Large intestine (tissue), 3 donors: ENCODE results near the gene AKAP5. TPM values are rescaled to one million over a fixed set of nuclear protein-coding genes. Genes with fewer than 3 reads are reported as not detected.

ENCODE experiments used
- DNase-seq, 2 donors: peaks; one replicate each; pipeline versions ENCODE4 v3.0.0 to v3.0.0-alpha.2; 2013
- H3K27ac ChIP-seq: one replicate; pipeline ENCODE4 v1.5.1; 2013; ENCODE audit warnings: low read length
- H3K27me3 ChIP-seq: 2 replicates; pipeline ENCODE4 v1.6.1; 2013; ENCODE audit warnings: low read length; ENCODE audit not compliant: control insufficient read depth, insufficient read depth
- H3K36me3 ChIP-seq: 2 replicates; pipeline ENCODE4 v1.6.1; 2013; ENCODE audit warnings: low read length; ENCODE audit not compliant: control insufficient read depth, insufficient read depth
- H3K4me1 ChIP-seq: one replicate; pipeline ENCODE4 v1.6.1; 2013; ENCODE audit warnings: low read length; ENCODE audit not compliant: control insufficient read depth, insufficient read depth
- H3K4me3 ChIP-seq: one replicate; pipeline ENCODE4 v1.5.1; 2013; ENCODE audit warnings: low read length
- H3K9me3 ChIP-seq: one replicate; pipeline ENCODE4 v1.6.1; 2013; ENCODE audit warnings: mild to moderate bottlenecking, low read depth, low read length, moderate library complexity; ENCODE audit not compliant: control insufficient read depth
- WGBS: methylation state at CpG from one replicate; pipeline ENCODE4 v1.1.5; 2013; ENCODE audit warnings: low lambda C conversion rate; ENCODE audit not compliant: insufficient coverage; 5-methylcytosine and 5-hydroxymethylcytosine counted together
- polyA plus RNA-seq: library from polyadenylated mRNA; unstranded; fragments of 120-200 nt; gene quantifications from one replicate; pipeline ENCODE4 v1.2.1, GENCODE V29; 2013

The AKAP5 gene
- polyA plus RNA-seq, 1 donor: 3.4 TPM

- H3K27me3 ChIP-seq: no peaks in the 10 kb centered on the region
- WGBS: no CpG with 5 or more reads among the region's 8 CpGs
- no peaks in the 10 kb centered on the region for H3K9me3 ChIP-seq
- no peak overlapping the region for H3K4me3 ChIP-seq
- H3K36me3 ChIP-seq: no peaks in the 10 kb centered on the region
- H3K27ac ChIP-seq: no peak overlapping the region
- no peaks in the 10 kb centered on the region for H3K4me1 ChIP-seq
- no peak for DNase-seq
These were observed 10.4 kb downstream of the AKAP5 start for GRCh38 chr14:64475585-64476273.

DNA sequence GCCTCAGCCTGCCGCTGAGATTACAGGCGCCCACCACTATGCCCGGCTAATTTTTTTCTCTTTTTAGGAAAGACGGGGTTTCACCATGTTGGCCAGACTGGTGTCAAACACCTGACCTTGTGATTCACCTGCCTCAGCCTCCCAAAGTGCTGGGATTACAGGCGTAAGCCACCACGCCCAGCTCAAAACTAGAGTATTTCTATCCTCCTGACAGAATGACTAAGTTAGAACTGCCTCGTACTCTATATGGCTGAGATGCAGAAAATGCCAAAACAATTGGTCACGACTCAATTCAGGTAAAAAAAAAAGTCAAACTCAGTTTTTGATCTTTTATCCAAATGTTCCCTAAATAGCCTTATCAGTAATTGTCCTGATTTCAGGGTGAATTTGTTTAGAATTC lies 11.1 kb downstream of the AKAP5 start:
- H3K4me1 ChIP-seq: no peaks in the 10 kb centered on the region
- H3K36me3 ChIP-seq: no peaks in the 10 kb centered on the region
- H3K27me3 ChIP-seq: no peaks in the 10 kb centered on the region
- no peak for DNase-seq
- no peak overlapping the region for H3K27ac ChIP-seq
- no peak overlapping the region for H3K4me3 ChIP-seq
- no CpG with 5 or more reads among the region's 8 CpGs for WGBS
- H3K9me3 ChIP-seq: no peaks in the 10 kb centered on the region

GRCh38 chr14:64478634-64479250 lies 13.4 kb downstream of the AKAP5 start:
- no peak overlapping the region for H3K4me3 ChIP-seq
- no peaks in the 10 kb centered on the region for H3K36me3 ChIP-seq
- H3K4me1 ChIP-seq: no peaks in the 10 kb centered on the region
- H3K27me3 ChIP-seq: no peaks in the 10 kb centered on the region
- no peak for DNase-seq
- no peak overlapping the region for H3K27ac ChIP-seq
- no peaks in the 10 kb centered on the region for H3K9me3 ChIP-seq

DNA sequence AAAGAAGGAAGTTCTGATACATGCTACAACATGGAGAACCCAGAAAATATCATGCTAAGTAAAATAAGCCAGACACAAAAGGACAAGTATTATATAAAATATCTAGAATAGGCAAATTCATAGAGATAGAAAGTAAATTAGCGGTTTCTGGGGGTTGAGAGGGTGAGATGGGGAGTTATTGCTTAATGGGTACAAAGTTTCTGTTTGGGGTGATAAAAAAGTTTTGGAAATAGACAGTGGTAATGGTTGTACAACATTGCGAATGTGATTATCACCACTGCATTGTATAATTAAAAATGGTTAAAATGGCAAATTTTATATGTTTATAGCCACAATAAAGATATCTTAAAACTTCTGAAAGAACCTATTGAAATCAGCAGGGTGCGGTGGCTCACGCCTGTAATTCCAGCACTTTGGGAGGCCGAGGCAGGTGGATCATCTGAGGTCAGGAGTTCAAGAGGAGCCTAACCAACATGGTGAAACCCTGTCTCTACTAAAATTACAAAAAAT lies 23.3 kb downstream of the AKAP5 start:
- no peak for DNase-seq

DNA sequence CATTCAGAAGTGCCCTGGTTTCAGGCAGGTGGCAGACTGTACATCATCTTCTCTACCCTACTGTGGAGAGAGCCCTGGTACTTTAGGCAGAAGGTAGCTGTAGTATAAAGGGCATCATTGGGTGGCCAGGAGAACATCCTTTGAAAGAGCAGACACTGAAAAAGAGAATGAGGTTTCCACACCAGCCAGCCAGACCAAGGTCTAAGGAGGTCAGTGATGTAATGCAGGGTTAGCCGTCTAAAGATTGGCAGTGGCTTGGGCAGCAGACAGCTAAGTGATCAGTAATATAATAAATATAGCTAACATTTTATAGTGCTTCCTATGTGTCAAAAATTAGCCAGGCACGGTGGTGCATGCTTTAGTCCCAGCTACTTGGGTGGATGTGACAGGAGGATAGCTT lies 26.3 kb downstream of the AKAP5 start:
- no peak overlapping the region for H3K4me3 ChIP-seq
- no peak for DNase-seq
- H3K27me3 ChIP-seq: no peaks in the 10 kb centered on the region
- peaks cover 26% of the 10 kb centered on the region for H3K36me3 ChIP-seq
- H3K9me3 ChIP-seq: no peaks in the 10 kb centered on the region
- no CpG with 5 or more reads among the region's 2 CpGs for WGBS
- H3K27ac ChIP-seq: no peak overlapping the region
- no peaks in the 10 kb centered on the region for H3K4me1 ChIP-seq

More for the DNA sequence above, 23.3 kb downstream of the AKAP5 start:
- Histone ChIP-seq H3K27ac (no peak overlapping the region), H3K27me3 (no peaks in the 10 kb centered on the region), H3K4me1 (no peaks in the 10 kb centered on the region), H3K4me3 (no peak overlapping the region), H3K9me3 (no peaks in the 10 kb centered on the region), H3K36me3 (peaks cover 32% of the 10 kb centered on the region)
- 90% methylated on average over 2 of the region's 5 CpGs for WGBS

GRCh38 chr14:64493455-64493854 lies 28.2 kb downstream of the AKAP5 start:
- no peaks in the 10 kb centered on the region for H3K27me3 ChIP-seq
- H3K9me3 ChIP-seq: no peaks in the 10 kb centered on the region
- peaks cover 9% of the 10 kb centered on the region for H3K36me3 ChIP-seq
- no peak overlapping the region for H3K4me3 ChIP-seq
- no peaks in the 10 kb centered on the region for H3K4me1 ChIP-seq
- DNase-seq: no peak
- H3K27ac ChIP-seq: no peak overlapping the region
- 100% methylated on average over 1 of the region's 3 CpGs for WGBS

- DNase-seq: no peak
- H3K4me3 ChIP-seq: no peak overlapping the region
- H3K36me3 ChIP-seq: no peaks in the 10 kb centered on the region
- H3K27ac ChIP-seq: no peak overlapping the region
- peaks cover 6% of the 10 kb centered on the region for H3K4me1 ChIP-seq
- no peaks in the 10 kb centered on the region for H3K9me3 ChIP-seq
- H3K27me3 ChIP-seq: no peaks in the 10 kb centered on the region
These were observed 30.0 kb downstream of the AKAP5 start for GRCh38 chr14:64495252-64495651.

GRCh38 chr14:64496764-64497163 lies 31.5 kb downstream of the AKAP5 start:
- peak in 1 of 2 donors; percentile 40 for DNase-seq
- Histone ChIP-seq H3K27me3 (no peaks in the 10 kb centered on the region), H3K36me3 (no peaks in the 10 kb centered on the region)

DNA sequence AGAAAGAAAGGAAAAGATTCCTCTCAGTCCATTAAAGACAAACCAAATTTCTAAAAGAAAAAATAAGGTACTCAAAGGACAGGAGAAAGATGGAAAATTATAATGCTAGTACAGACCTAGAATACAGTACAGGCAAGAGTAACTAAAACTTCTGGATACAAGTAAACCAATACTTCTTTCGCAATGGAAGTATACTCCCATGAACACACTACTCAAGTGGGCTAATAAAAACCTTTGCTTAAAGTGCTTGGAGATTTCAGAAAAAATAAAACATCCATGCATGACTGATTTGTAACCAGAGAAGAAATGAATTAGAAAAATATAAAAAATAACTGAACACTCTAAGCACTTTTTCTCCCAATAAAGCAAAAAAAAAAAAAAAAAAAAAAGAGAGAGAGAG lies 34.8 kb downstream of the AKAP5 start:
- peaks cover 3% of the 10 kb centered on the region for H3K9me3 ChIP-seq
- H3K4me3 ChIP-seq: no peak overlapping the region
- H3K27me3 ChIP-seq: no peaks in the 10 kb centered on the region
- no peaks in the 10 kb centered on the region for H3K36me3 ChIP-seq
- DNase-seq: no peak
- no CpG with 5 or more reads among the region's 1 CpG for whole genome bisulfite sequencing
- H3K4me1 ChIP-seq: peaks cover 28% of the 10 kb centered on the region
- no peak overlapping the region for H3K27ac ChIP-seq

More at GRCh38 chr14:64496764-64497163, 31.5 kb downstream of the AKAP5 start:
- H3K4me3 ChIP-seq: no peak overlapping the region
- peaks cover 18% of the 10 kb centered on the region for H3K4me1 ChIP-seq
- no peak overlapping the region for H3K27ac ChIP-seq
- no peaks in the 10 kb centered on the region for H3K9me3 ChIP-seq

GRCh38 chr14:64501411-64502171 lies 36.3 kb downstream of the AKAP5 start:
- peak overlapping the region; percentile 99 for H3K27ac ChIP-seq
- H3K4me1 ChIP-seq: peaks cover 34% of the 10 kb centered on the region
- WGBS: no CpG with 5 or more reads among the region's 8 CpGs
- peak; percentile 43 to 76 for DNase-seq
- H3K4me3 ChIP-seq: peak overlapping the region; percentile 11
- peaks cover 3% of the 10 kb centered on the region for H3K9me3 ChIP-seq
- H3K27me3 ChIP-seq: no peaks in the 10 kb centered on the region
- no peaks in the 10 kb centered on the region for H3K36me3 ChIP-seq
